Endothelial cell of umbilical vein (primary cell): ENCODE data around the gene SLC35A2. TPM values are rescaled to one million over a fixed set of nuclear protein-coding genes. Genes with fewer than 3 reads are reported as not detected.
A peak's percentile ranks its signal among the peaks of the same experiment; 100 is the strongest.
"Not testable (repeated sequence)": the region's sequence is repeated elsewhere in the genome, so short reads cannot be mapped to it uniquely, and the experiment has no call there.

Experiments used
- BruUV-seq: library from RNA; stranded (reverse); fragments of 400-500 nt; replicated peaks from 2 replicates; lab custom pipeline; 2021; lab: Mats Ljungman, UMichigan
- CTCF ChIA-PET: fragments of 300-600, 350-600 bp; sonication (Branson Sonifier 250); formaldehyde crosslinking; loops from one replicate; lab custom pipeline; 2021; ENCODE audit warnings: antibody characterized with exemption, inconsistent platforms; lab: Charles Lee
- POLR2A ChIA-PET: fragments of 300-600, 350-600 bp; sonication (Branson Sonifier 250); formaldehyde crosslinking; loops from one replicate; lab custom pipeline; 2021; ENCODE audit warnings: antibody characterized with exemption, inconsistent platforms; lab: Charles Lee
- DNase-seq: peaks from one replicate; pipeline ENCODE4 v3.0.0-alpha.2; 2011; ENCODE audit warnings: low read depth, low spot score
- FAIRE-seq: peaks from 2 replicates; lab custom pipeline; 2011; peaks lifted over from hg19 to GRCh38; lab: Jason Lieb, UNC
- H2AFZ ChIP-seq: 2 replicates; pipeline ENCODE4 v1.6.0; 2012; ENCODE audit warnings: low read depth, low read length, control low read depth, inconsistent platforms
- H3K27ac ChIP-seq: 2 replicates; pipeline ENCODE4 v1.5.1; 2011; ENCODE audit warnings: low read depth, mild to moderate bottlenecking, control low read depth, low read length, moderate library complexity; ENCODE audit not compliant: insufficient read depth
- H3K27me3 ChIP-seq, 2 experiments: 2 replicates each; pipeline versions ENCODE4 v1.6.0 to v1.6.1; 2011; ENCODE audit warnings: low read length in 2 of 2, mixed read lengths in 1 of 2; ENCODE audit not compliant: control insufficient read depth in 2 of 2, insufficient read depth in 2 of 2
- H3K36me3 ChIP-seq, 2 experiments: 2 replicates in 1 of 2; 3 replicates in 1 of 2; pipeline ENCODE4 v1.5.1; 2011; ENCODE audit warnings: low read length in 2 of 2, mild to moderate bottlenecking in 1 of 2, moderate library complexity in 1 of 2; ENCODE audit not compliant: control insufficient read depth in 2 of 2, insufficient read depth in 2 of 2; ENCODE audit errors: extremely low read depth in 1 of 2
- H3K4me1 ChIP-seq: 3 replicates; pipeline ENCODE4 v1.5.1; 2011; ENCODE audit warnings: mild to moderate bottlenecking, low read length; ENCODE audit not compliant: control insufficient read depth, insufficient read depth; ENCODE audit errors: extremely low read depth
- H3K4me2 ChIP-seq: 2 replicates; pipeline ENCODE4 v1.6.1; 2011; ENCODE audit warnings: low read length, control low read depth, mixed read lengths; ENCODE audit not compliant: insufficient read depth
- H3K4me3 ChIP-seq, 3 experiments: fragments of 200-600 bp in 1 of 3; sonication (generic), shearing (Covaris generic) in 1 of 3; replicated peaks in 1 of 3; 2 replicates each; pipeline ENCODE4 v1.5.1; 2011 to 2016; ENCODE audit warnings: control low read depth in 3 of 3, low read length in 3 of 3, mild to moderate bottlenecking in 2 of 3, inconsistent platforms in 1 of 3, low read depth in 1 of 3, moderate library complexity in 1 of 3; ENCODE audit not compliant: insufficient read depth in 1 of 3
- H3K79me2 ChIP-seq: 2 replicates; pipeline ENCODE4 v1.6.0; 2012; ENCODE audit warnings: low read length, inconsistent platforms; ENCODE audit not compliant: control insufficient read depth, insufficient read depth
- H3K9ac ChIP-seq: replicated peaks from 2 replicates; pipeline ENCODE3; 2011; ENCODE audit warnings: low read length, control low read depth; ENCODE audit not compliant: insufficient read depth; ENCODE audit errors: extremely low read depth
- H3K9me1 ChIP-seq: replicated peaks from 3 replicates; pipeline ENCODE4 v1.6.0; 2011; ENCODE audit warnings: mild to moderate bottlenecking, low read length; ENCODE audit not compliant: control insufficient read depth, insufficient read depth; ENCODE audit errors: extremely low read depth
- H3K9me3 ChIP-seq: replicated peaks from 2 replicates; pipeline ENCODE4 v1.5.1; 2012; ENCODE audit warnings: low read length, inconsistent platforms; ENCODE audit not compliant: control insufficient read depth, insufficient read depth
- H4K20me1 ChIP-seq: replicated peaks from 2 replicates; pipeline ENCODE3; 2011; ENCODE audit warnings: mild to moderate bottlenecking, low read length; ENCODE audit not compliant: control insufficient read depth, insufficient read depth; ENCODE audit errors: extremely low read depth
- CTCF ChIP-seq, 2 donors: IDR thresholded peaks; 1 replicate in 1 of 2; 2 replicates in 1 of 2; pipeline ENCODE4 v1.5.1; 2011; ENCODE audit warnings: low read length in 2 of 2, mild to moderate bottlenecking in 2 of 2, moderate library complexity in 2 of 2, control low read depth in 1 of 2, inconsistent platforms in 1 of 2, low read depth in 1 of 2; ENCODE audit not compliant: insufficient read depth in 1 of 2; ENCODE audit errors: extremely low read depth in 1 of 2
- EZH2 ChIP-seq: IDR thresholded peaks from 2 replicates; pipeline ENCODE4 v1.6.1; 2012; ENCODE audit warnings: borderline replicate concordance, low read depth, mild to moderate bottlenecking, moderate library complexity, low read length, inconsistent platforms; ENCODE audit not compliant: severe bottlenecking
- FOS ChIP-seq: IDR thresholded peaks from 2 replicates; pipeline ENCODE4 v1.6.1; 2011; ENCODE audit warnings: mild to moderate bottlenecking, low read length, moderate library complexity, borderline replicate concordance; ENCODE audit not compliant: insufficient read depth
- GATA2 ChIP-seq: IDR thresholded peaks from 2 replicates; pipeline ENCODE4 v1.7.0; 2011; ENCODE audit warnings: low read depth, mild to moderate bottlenecking, moderate library complexity, mixed read lengths, low read length; ENCODE audit not compliant: insufficient read length, insufficient read depth
- JUN ChIP-seq: IDR thresholded peaks from 2 replicates; pipeline ENCODE4 v1.6.1; 2011; ENCODE audit warnings: borderline replicate concordance, low read depth; ENCODE audit not compliant: insufficient read length, insufficient read depth
- POLR2A ChIP-seq: IDR thresholded peaks from 2 replicates; pipeline ENCODE4 v1.6.1; 2012; ENCODE audit warnings: low read depth, mild to moderate bottlenecking, control low read depth, low read length
- POLR2AphosphoS5 ChIP-seq: IDR thresholded peaks from 2 replicates; pipeline ENCODE4 v1.6.1; 2012; ENCODE audit warnings: low read depth, mild to moderate bottlenecking, control low read depth, low read length, moderate library complexity; ENCODE audit not compliant: insufficient read depth
- dilution Hi-C: fragments of 300-500 bp; cut with MboI; formaldehyde crosslinking; loops from one replicate; pipeline ENCODE4 v1.15.0; 2019; ENCODE audit warnings: low sequenced_read_pairs; ENCODE audit not compliant: extremely low pct_ligation_motif_present
- intact Hi-C: fragments of 100-400 bp; cut with micrococcal nuclease; formaldehyde crosslinking; loops from one replicate; pipeline ENCODE4 v1.10.0; 2022
- polyA plus RNA-seq, 4 experiments: library from polyadenylated mRNA; depleted of rRNA in 3 of 4; stranded (reverse) in 3 of 4; unstranded in 1 of 4; fragments of >200 nt; gene quantifications; 2 replicates each; pipeline versions ENCODE4 v1.2.1 to v1.2.3, GENCODE V29; 2011 to 2012; ENCODE audit warnings: missing spikeins in 1 of 4
- total RNA-seq: library from RNA; stranded (reverse); gene quantifications from 2 replicates; pipeline ENCODE4 v1.2.3, GENCODE V29; 2021
- TF ChIP-seq, protein P1 (sequence below): IDR thresholded peaks from 2 replicates; pipeline ENCODE4 v1.6.1; 2011; ENCODE audit not compliant: insufficient read depth, insufficient read length

Gene SLC35A2
- total and polyA plus RNA-seq, 2 donors (not counting 3 experiments of a cell fraction or from before 2014, with no cell fraction given): 31.4 to 64.5 TPM

DNA sequence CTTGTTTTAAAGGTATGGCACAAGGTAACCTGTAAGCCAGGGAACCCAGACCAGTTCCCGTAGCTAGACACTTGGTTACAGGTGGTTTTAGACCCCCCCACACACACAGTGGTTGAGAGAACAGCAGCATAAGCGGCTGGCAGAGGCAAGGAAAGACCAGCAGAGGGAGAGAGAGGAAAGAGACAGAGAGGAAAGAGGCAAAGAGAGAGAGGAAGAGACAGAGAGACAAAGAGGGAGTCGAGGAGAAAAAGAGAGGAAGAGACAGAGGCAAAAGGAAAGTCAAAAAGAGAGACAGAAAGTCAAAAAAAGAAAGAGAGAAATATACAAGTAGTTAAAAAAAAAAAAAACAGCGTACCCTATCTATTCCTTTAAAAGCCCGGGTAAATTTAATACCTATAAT is 56.5 kb downstream of the SLC35A2 start:
- intact Hi-C loops (no loop called here), dilution Hi-C loops (no loop called here)
- BruUV-seq: no TSS peak
- Histone ChIP-seq H3K4me3 (no peak overlapping the region), H4K20me1 (no peaks in the 10 kb centered on the region), H3K36me3 (no peaks in the 10 kb centered on the region), H3K9ac (no peak overlapping the region), H3K27me3 (no peaks in the 10 kb centered on the region), H3K9me1 (no peaks in the 10 kb centered on the region), H3K9me3 (no peaks in the 10 kb centered on the region), H3K4me1 (no peaks in the 10 kb centered on the region), H2AFZ (no peak overlapping the region), H3K79me2 (no peaks in the 10 kb centered on the region), H3K4me2 (no peak overlapping the region), H3K27ac (no peak overlapping the region)
- TF ChIP-seq POLR2A: no peak
- no peak for TF ChIP-seq FOS
- no peak for TF ChIP-seq EZH2
- TF ChIP-seq JUN: no peak
- no peak for TF ChIP-seq GATA2
- no peak for TF ChIP-seq POLR2AphosphoS5
- TF ChIP-seq CTCF (IDR thresholded peaks at IDR 0.05; ENCODE audit: extremely low read depth in 1 of 2, insufficient read depth in 1 of 2, low read depth in 1 of 2, low read length in 2 of 2): peak in 1 of 2 donors; percentile 4
- TF ChIP-seq, protein P1, sequence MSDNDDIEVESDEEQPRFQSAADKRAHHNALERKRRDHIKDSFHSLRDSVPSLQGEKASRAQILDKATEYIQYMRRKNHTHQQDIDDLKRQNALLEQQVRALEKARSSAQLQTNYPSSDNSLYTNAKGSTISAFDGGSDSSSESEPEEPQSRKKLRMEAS: no peak
- POLR2A ChIA-PET: no interaction called here
- CTCF ChIA-PET: no interaction called here
- FAIRE-seq (no peak), DNase-seq (no peak)

DNA sequence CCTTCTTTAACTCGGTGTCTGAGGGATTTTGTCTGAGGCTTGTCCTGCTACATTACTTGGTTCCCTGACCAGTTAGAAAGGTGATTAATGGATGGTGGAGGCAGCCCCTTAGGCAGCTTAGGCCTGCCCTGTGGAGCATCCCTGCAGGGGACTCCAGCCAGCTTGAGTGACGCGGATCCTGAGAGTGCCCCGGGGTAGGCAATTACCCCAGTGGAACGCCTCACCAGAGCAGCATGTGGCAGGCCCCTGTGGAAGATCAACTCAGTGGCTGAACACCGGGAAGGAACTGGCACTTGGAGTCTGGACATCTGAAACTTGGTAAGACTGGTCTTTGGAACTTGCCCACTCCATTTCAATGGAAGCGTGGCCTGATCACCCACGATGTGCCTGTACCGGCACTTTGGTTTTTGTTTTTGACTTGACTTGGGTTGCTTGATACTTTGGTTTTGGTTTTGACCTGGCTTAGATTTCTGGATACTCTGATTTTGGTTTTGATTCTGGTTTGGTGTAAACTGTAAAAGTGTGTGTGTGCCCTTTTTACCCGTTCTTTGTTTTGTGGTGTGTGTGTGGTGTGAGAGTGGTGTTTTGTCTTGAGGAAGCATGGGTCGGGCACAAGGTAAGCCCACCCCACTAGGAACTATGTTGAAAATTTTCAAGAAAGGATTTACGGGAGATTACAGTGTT is 57.2 kb downstream of the SLC35A2 start:
- H3K4me2 ChIP-seq, H3K36me3 ChIP-seq, H2AFZ ChIP-seq, H3K4me1 ChIP-seq, H3K27ac ChIP-seq, H3K27me3 ChIP-seq, H3K79me2 ChIP-seq, FAIRE-seq, H3K9me1 ChIP-seq, H4K20me1 ChIP-seq, POLR2A ChIA-PET, H3K4me3 ChIP-seq, dilution Hi-C loops, H3K9me3 ChIP-seq, intact Hi-C loops, CTCF ChIA-PET, BruUV-seq, H3K9ac ChIP-seq, DNase-seq: not testable (repeated sequence)

- H3K27me3 ChIP-seq, DNase-seq, BruUV-seq, H3K9me1 ChIP-seq, intact Hi-C loops, H3K9me3 ChIP-seq, H3K4me2 ChIP-seq, H3K4me1 ChIP-seq, H3K79me2 ChIP-seq, H3K27ac ChIP-seq, H3K4me3 ChIP-seq, H3K36me3 ChIP-seq, POLR2A ChIA-PET, H4K20me1 ChIP-seq, H2AFZ ChIP-seq, dilution Hi-C loops, CTCF ChIA-PET, FAIRE-seq, H3K9ac ChIP-seq: not testable (repeated sequence)
Observed at GRCh38 chrX:48853494-48853893, 58.0 kb downstream of the SLC35A2 start.
